Stimulated activated CD8-positive, alpha-beta memory T cell treated with anti-CD3 and anti-CD28 coated beads, Interleukin-7, amount 100 ng/mL, for 24 hours (primary cell): ENCODE measurements around the gene GALNT18.

Experiments used
- DNase-seq: peaks from one replicate; pipeline ENCODE4 v3.0.0-alpha.2; 2020; ENCODE audit warnings: low read depth

The GALNT18 gene

GRCh38 chr11:11586465-11586864 lies 35.3 kb downstream of the GALNT18 start:
- DNase-seq: no peak

GRCh38 chr11:11584937-11585336 lies 36.9 kb downstream of the GALNT18 start:
- no peak for DNase-seq

GRCh38 chr11:11584530-11584810 lies 37.3 kb downstream of the GALNT18 start:
- no peak for DNase-seq

- no peak for DNase-seq
Observed at GRCh38 chr11:11583801-11584529, 37.8 kb downstream of the GALNT18 start.

GRCh38 chr11:11582011-11582701 lies 39.6 kb downstream of the GALNT18 start:
- DNase-seq: no peak

- DNase-seq: no peak
Observed at GRCh38 chr11:11581481-11581880, 40.3 kb downstream of the GALNT18 start.

GRCh38 chr11:11580841-11581411 lies 40.9 kb downstream of the GALNT18 start:
- DNase-seq: no peak

- no peak for DNase-seq
Observed at GRCh38 chr11:11580012-11580411, 41.8 kb downstream of the GALNT18 start.

GRCh38 chr11:11579012-11579988 lies 42.5 kb downstream of the GALNT18 start:
- no peak for DNase-seq

- no peak for DNase-seq
Observed at GRCh38 chr11:11577932-11578911, 43.6 kb downstream of the GALNT18 start.

- no peak for DNase-seq
Observed at GRCh38 chr11:11577251-11577855, 44.5 kb downstream of the GALNT18 start.

- no peak for DNase-seq
Observed at GRCh38 chr11:11574373-11575287, 47.2 kb downstream of the GALNT18 start.

GRCh38 chr11:11572386-11572785 lies 49.4 kb downstream of the GALNT18 start:
- no peak for DNase-seq

GRCh38 chr11:11571893-11572292 lies 49.9 kb downstream of the GALNT18 start:
- DNase-seq: no peak

- no peak for DNase-seq
Observed at GRCh38 chr11:11570823-11571222, 51.0 kb downstream of the GALNT18 start.

- DNase-seq: no peak
Observed at GRCh38 chr11:11569936-11570491, 51.8 kb downstream of the GALNT18 start.

GRCh38 chr11:11568651-11569229 lies 53.1 kb downstream of the GALNT18 start:
- DNase-seq: no peak

GRCh38 chr11:11567936-11568650 lies 53.7 kb downstream of the GALNT18 start:
- no peak for DNase-seq
